ENCODE data around the gene SIPA1. TPM values are rescaled to one million over a fixed set of nuclear protein-coding genes. Genes with fewer than 3 reads are reported as not detected.

SIPA1 gene
- total RNA-seq, 1 donor: 15.2 TPM

DNA sequence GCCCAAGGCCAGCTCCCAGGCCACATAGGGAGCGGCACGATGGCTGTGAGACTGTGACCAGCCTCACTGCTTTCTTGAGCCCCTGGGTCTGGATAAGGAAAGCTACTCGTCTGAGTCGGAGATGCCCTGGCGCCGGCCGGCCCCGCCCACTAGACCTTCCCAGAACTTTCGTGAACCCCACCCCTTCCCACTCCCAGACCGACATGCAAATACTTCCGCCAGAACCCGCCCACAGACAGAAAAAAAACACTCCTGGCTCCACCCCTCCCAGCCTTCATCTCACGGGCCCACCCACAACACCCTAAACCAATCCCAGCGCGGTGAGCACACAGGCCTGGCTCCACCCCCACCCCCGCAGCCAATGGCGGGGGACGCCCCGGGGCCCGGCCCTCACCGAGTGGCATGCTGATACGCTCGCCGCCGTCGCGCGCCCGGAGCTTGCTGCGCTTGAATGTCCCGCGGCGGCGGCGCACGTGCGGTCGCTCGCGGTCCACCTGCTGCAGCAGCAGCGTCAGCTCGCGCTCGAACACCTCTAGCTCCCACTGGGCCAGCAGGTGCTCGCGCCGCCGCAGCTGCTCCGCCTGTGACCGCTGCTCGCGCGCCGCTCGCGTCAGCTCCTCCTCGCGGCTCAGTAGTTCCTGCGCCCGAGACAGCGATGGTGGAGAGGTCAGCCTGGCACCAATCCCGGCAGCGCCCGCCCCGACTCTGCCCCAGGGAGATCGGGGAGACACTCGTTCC lies 30.9 kb upstream of the SIPA1 start:
- DNase-seq (ENCODE audit: insufficient read length, low spot score, missing footprints): peak; percentile 100
- Histone ChIP-seq H3K36me3 (ENCODE audit: insufficient read depth, low read length) (peaks cover 42% of the 10 kb centered on the region), H4K20me1 (ENCODE audit: insufficient read depth, low read length) (peaks cover 42% of the 10 kb centered on the region), H3K4me3 (ENCODE audit: insufficient read depth, low read length) (peak overlapping the region; percentile 52), H2AFZ (ENCODE audit: low read length) (no peak overlapping the region), H3K27ac (ENCODE audit: low read depth, low read length) (no peak overlapping the region), H3K4me1 (ENCODE audit: insufficient read depth, low read length) (peaks cover 19% of the 10 kb centered on the region), H3K27me3 (ENCODE audit: insufficient read depth, low read length) (no peaks in the 10 kb centered on the region), H3K79me2 (ENCODE audit: insufficient read depth, low read length) (peaks cover 36% of the 10 kb centered on the region), H3K4me2 (ENCODE audit: insufficient read depth, low read length) (peak overlapping the region; percentile 79), H3K9me3 (ENCODE audit: low read depth, low read length) (no peaks in the 10 kb centered on the region)
- TF ChIP-seq, protein P1, sequence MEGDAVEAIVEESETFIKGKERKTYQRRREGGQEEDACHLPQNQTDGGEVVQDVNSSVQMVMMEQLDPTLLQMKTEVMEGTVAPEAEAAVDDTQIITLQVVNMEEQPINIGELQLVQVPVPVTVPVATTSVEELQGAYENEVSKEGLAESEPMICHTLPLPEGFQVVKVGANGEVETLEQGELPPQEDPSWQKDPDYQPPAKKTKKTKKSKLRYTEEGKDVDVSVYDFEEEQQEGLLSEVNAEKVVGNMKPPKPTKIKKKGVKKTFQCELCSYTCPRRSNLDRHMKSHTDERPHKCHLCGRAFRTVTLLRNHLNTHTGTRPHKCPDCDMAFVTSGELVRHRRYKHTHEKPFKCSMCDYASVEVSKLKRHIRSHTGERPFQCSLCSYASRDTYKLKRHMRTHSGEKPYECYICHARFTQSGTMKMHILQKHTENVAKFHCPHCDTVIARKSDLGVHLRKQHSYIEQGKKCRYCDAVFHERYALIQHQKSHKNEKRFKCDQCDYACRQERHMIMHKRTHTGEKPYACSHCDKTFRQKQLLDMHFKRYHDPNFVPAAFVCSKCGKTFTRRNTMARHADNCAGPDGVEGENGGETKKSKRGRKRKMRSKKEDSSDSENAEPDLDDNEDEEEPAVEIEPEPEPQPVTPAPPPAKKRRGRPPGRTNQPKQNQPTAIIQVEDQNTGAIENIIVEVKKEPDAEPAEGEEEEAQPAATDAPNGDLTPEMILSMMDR (IDR thresholded peaks at IDR 0.05; ENCODE audit: extremely low read depth, low read depth, low read length): no peak

GRCh38 chr11:65607614-65608426 lies 30.1 kb upstream of the SIPA1 start:
- peak overlapping the region; percentile 52 for H3K4me3 ChIP-seq (ENCODE audit: insufficient read depth, low read length)
- no peaks in the 10 kb centered on the region for H3K27me3 ChIP-seq (ENCODE audit: insufficient read depth, low read length)
- DNase-seq (ENCODE audit: insufficient read length, low spot score, missing footprints): no peak
- H2AFZ ChIP-seq (ENCODE audit: low read length): no peak overlapping the region
- H3K36me3 ChIP-seq (ENCODE audit: insufficient read depth, low read length): peaks cover 39% of the 10 kb centered on the region
- peaks cover 50% of the 10 kb centered on the region for H4K20me1 ChIP-seq (ENCODE audit: insufficient read depth, low read length)
- H3K4me2 ChIP-seq (ENCODE audit: insufficient read depth, low read length): peak overlapping the region; percentile 79
- H3K4me1 ChIP-seq (ENCODE audit: insufficient read depth, low read length): peaks cover 27% of the 10 kb centered on the region
- TF ChIP-seq, protein P1 (IDR thresholded peaks at IDR 0.05; ENCODE audit: extremely low read depth, low read depth, low read length): no peak
- H3K9me3 ChIP-seq (ENCODE audit: low read depth, low read length): no peaks in the 10 kb centered on the region
- no peak overlapping the region for H3K27ac ChIP-seq (ENCODE audit: low read depth, low read length)
- H3K79me2 ChIP-seq (ENCODE audit: insufficient read depth, low read length): peaks cover 44% of the 10 kb centered on the region

- TF ChIP-seq, protein P1 (IDR thresholded peaks at IDR 0.05; ENCODE audit: extremely low read depth, low read depth, low read length): no peak
- H3K4me3 ChIP-seq (ENCODE audit: insufficient read depth, low read length): no peak overlapping the region
- H3K27ac ChIP-seq (ENCODE audit: low read depth, low read length): no peak overlapping the region
- H3K4me1 ChIP-seq (ENCODE audit: insufficient read depth, low read length): peaks cover 33% of the 10 kb centered on the region
- H4K20me1 ChIP-seq (ENCODE audit: insufficient read depth, low read length): peaks cover 52% of the 10 kb centered on the region
- H3K79me2 ChIP-seq (ENCODE audit: insufficient read depth, low read length): peaks cover 57% of the 10 kb centered on the region
- H3K36me3 ChIP-seq (ENCODE audit: insufficient read depth, low read length): peaks cover 25% of the 10 kb centered on the region
- no peak overlapping the region for H3K4me2 ChIP-seq (ENCODE audit: insufficient read depth, low read length)
- H3K9me3 ChIP-seq (ENCODE audit: low read depth, low read length): no peaks in the 10 kb centered on the region
- no peak for DNase-seq (ENCODE audit: insufficient read length, low spot score, missing footprints)
- no peak overlapping the region for H2AFZ ChIP-seq (ENCODE audit: low read length)
- no peaks in the 10 kb centered on the region for H3K27me3 ChIP-seq (ENCODE audit: insufficient read depth, low read length)
Observed at GRCh38 chr11:65609229-65609628, 28.7 kb upstream of the SIPA1 start.

- Histone ChIP-seq H2AFZ (ENCODE audit: low read length) (no peak overlapping the region), H3K4me3 (ENCODE audit: insufficient read depth, low read length) (no peak overlapping the region), H3K36me3 (ENCODE audit: insufficient read depth, low read length) (peaks cover 24% of the 10 kb centered on the region), H3K4me1 (ENCODE audit: insufficient read depth, low read length) (peaks cover 33% of the 10 kb centered on the region), H4K20me1 (ENCODE audit: insufficient read depth, low read length) (peaks cover 52% of the 10 kb centered on the region), H3K4me2 (ENCODE audit: insufficient read depth, low read length) (no peak overlapping the region), H3K27me3 (ENCODE audit: insufficient read depth, low read length) (no peaks in the 10 kb centered on the region), H3K79me2 (ENCODE audit: insufficient read depth, low read length) (peaks cover 62% of the 10 kb centered on the region), H3K9me3 (ENCODE audit: low read depth, low read length) (no peaks in the 10 kb centered on the region), H3K27ac (ENCODE audit: low read depth, low read length) (no peak overlapping the region)
- TF ChIP-seq, protein P1 (IDR thresholded peaks at IDR 0.05; ENCODE audit: extremely low read depth, low read depth, low read length): no peak
- no peak for DNase-seq (ENCODE audit: insufficient read length, low spot score, missing footprints)
Observed at GRCh38 chr11:65609665-65610064, 28.2 kb upstream of the SIPA1 start.

Measured in osteoblast (primary cell).